ENCODE measurements around the gene DUSP21.

GRCh38 chrX:44829832-44830231, 14.0 kb upstream of the DUSP21 start:
- TF ChIP-seq POLR2AphosphoS5 (IDR thresholded peaks at IDR 0.05; ENCODE audit: borderline replicate concordance, low read depth, low read length) (no peak), EZH2 (IDR thresholded peaks at IDR 0.05) (no peak)

All from SK-N-MC (cell line).